ENCODE results near the gene CYREN. TPM values are rescaled to one million over a fixed set of nuclear protein-coding genes. Genes with fewer than 3 reads are reported as not detected.

Gene CYREN
- total RNA-seq, 1 experiment from 2014 or later, result 84.8 TPM

DNA sequence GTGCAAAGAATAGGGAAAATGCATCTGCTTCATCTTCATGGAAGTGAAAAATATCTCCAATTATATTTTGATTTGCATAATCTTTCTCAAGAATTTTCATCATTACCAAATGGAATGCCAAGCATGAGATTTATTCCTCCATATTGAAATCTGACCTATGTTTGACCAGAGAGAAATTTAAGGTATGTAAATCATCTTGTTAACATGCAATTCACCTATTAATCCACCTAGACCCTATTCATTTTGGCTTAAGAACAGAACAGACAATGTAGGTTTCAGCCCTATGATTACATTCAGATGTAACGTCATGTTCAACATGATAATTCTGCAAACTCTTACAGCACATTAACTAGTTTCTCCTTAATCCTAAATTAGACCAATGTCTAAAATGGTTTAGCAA, 53.4 kb downstream of the CYREN start:
- Mint-ChIP-seq H3K4me3 (ENCODE audit: low read depth, unreplicated experiment) (no peak overlapping the region), H3K4me1 (ENCODE audit: low read depth, unreplicated experiment) (no peaks in the 10 kb centered on the region), H3K36me3 (ENCODE audit: insufficient read depth, unreplicated experiment) (no peaks in the 10 kb centered on the region), H3K27me3 (ENCODE audit: unreplicated experiment) (no peaks in the 10 kb centered on the region), H3K9me3 (ENCODE audit: low read depth, unreplicated experiment) (peaks cover 7% of the 10 kb centered on the region), H3K27ac (ENCODE audit: unreplicated experiment) (no peak overlapping the region)
- BruUV-seq (replicated peaks), result no TSS peak
- DNase-seq, result no peak
- TF ChIP-seq CTCF (IDR thresholded peaks at IDR 0.05; ENCODE audit: unreplicated experiment), result no peak
- intact Hi-C loops (cut with micrococcal nuclease; ENCODE audit: unreplicated experiment), result no loop called here
- CTCF ChIA-PET, result no interaction called here

Small RNAs within 50 kb of the gene (microRNA-seq; reads per million reads assigned to microRNA genes)
- gene MIR6509, result 1.1 reads per million

Other genes with a start within 250 kb of the CYREN start
- 5.4 and 6.3 TPM in 2 replicates for gene AGBL3, start 184.2 kb downstream of the CYREN start, total RNA-seq (2022)
- gene TMEM140, start 22.6 kb downstream of the CYREN start, total RNA-seq (2022), result 4.2 and 11.4 TPM in 2 replicates
- gene WDR91, start 40.8 kb upstream of the CYREN start, total RNA-seq (2022), result 21.2 and 24.3 TPM in 2 replicates
- not detected in 2 replicates for gene STRA8, start 63.1 kb upstream of the CYREN start, total RNA-seq (2022)

All from Calu3 (cell line).